ENCODE data around the gene ERGIC2.
"Not testable (repeated sequence)": the region's sequence is repeated elsewhere in the genome, so short reads cannot be mapped to it uniquely, and the experiment has no call there.

The ERGIC2 gene

DNA sequence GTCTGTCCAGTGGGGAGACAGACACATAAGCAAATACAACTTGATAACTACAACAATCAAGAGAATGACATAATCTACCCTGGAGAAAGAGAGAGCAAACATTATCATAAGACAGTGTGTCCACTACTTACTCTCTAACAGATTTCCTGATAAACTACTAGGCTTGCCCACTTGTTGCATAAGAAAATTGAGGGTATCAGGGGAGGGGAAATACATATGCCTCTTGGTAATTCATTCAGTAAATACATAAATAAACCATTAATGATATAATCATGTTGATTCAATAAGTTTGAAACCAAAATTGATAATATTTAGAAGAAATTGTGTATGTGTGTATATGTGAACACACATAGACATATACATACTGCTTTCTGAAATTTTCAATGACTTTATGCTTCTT lies 76.6 kb downstream of the ERGIC2 start:
- DNase-seq (ENCODE audit: low read depth in 1 of 2, low spot score in 1 of 2) = no peak

DNA sequence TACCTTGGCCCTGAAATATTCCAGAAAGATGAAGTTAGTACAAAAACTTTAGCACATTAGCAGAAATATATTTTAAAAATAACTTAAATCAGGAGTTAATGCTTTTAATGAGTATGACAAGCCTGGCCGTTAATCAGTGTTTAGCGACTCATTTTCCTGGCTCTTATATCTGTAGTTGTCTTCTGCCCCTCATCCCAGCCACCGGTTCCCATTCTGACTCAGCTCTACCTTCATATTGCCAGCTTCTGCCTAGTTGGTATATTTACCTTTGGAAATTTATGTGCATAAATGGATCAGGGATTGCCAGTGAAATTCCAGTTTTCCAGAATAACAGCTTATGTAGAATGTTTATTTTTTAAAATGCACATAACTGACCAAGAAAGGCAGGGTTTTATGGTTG lies 79.9 kb downstream of the ERGIC2 start:
- DNase-seq (ENCODE audit: low read depth in 1 of 2, low spot score in 1 of 2) = no peak

DNA sequence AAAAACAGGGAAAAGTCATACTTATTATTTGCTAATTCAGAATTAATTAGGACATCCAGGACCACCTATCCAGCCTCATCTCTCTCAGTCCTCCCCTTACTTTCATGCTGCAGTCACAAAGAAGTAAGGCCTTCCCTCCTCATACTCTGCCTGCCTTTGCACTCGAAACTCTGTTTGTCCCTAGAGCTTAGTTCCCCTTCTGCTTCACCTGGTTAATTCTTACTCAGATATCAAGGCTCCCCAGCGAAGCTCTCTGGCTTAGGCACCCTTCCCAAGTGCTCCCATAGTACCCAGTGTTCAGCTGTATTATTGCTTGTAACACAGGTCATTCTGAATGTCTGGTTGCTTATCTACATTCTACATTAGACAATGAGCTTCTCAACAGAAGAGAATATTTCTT lies 81.3 kb downstream of the ERGIC2 start:
- DNase-seq (ENCODE audit: low read depth in 1 of 2, low spot score in 1 of 2) = no peak

DNA sequence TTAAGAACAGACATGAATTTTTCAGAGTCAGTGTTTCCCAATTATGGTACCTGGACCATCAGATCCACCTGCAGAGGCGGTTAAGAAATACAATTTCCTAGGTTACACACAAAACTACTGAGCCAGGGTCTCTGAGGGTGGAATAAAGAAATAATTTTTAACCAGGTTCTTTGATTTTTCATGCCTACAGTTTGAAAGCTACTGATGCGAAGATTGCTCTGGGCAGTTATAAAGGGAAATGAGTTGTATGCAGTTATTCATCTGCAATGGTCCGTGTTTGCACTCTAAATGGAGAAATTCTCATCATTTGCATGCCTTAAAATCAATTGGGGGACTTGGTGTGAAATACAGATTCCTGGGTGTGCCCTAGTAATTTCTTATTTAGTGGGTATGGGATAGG lies 89.7 kb downstream of the ERGIC2 start:
- DNase-seq (ENCODE audit: low read depth in 1 of 2, low spot score in 1 of 2) = no peak

DNA sequence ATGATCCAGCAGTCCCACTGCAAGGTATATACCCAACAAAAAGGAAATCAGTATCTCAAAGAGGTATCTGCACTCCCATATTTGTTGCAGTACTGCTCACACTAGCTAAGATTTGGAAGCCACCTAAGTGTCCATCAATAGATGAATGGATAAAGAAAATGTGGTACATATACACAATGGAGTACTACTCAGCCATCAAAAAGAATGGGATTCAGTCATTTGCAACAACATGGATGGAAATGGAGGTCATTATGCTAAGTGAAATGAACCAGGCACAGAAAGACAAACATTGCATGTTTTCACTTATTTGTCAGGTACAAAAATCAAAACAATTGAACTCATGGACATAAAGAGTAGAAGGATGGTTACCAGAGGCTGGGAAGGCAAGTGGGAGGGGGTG lies 90.5 kb downstream of the ERGIC2 start:
- not testable (repeated sequence) for DNase-seq (ENCODE audit: low read depth in 1 of 2, low spot score in 1 of 2)

DNA sequence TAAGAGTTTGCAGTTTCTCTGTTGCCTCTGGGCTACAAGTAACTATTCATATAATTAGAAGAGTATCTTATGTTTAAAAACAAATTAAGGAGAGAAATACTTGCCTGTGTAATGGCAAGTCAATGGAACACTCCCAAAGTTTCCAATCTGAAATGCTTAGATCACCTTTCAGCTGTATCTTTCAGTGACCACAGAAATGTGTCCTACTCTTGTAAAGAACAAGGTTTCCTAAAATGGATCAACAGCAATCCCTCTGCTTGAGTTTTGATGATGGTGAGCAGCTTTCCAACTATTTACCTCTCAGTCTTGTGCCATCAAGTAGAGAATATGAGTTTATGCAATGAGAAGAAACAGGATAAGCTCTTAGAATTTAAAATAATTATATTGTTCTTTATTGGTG lies 92.9 kb downstream of the ERGIC2 start:
- DNase-seq (ENCODE audit: low read depth in 1 of 2, low spot score in 1 of 2) = no peak

DNA sequence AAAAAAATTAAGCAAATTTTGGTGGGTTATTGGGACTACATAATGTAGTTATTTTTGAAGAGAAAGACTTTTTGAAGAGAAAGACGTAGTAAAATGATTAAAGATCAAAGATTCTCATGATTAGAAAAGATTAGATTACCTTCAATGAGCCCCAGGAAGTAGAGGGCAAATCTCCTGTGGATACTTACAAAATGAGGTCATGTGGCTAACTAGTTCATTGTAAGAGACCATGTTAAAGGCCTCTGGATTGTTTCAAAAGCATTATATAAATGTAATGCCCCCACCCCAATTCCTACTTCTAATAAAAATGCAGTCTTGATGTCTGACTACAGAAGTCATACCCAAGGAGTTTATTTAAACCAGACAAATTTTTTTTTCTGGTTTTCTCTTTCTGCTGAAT lies 93.3 kb downstream of the ERGIC2 start:
- DNase-seq (ENCODE audit: low read depth in 1 of 2, low spot score in 1 of 2) = no peak

Data from activated T-helper 1 cell treated with anti-CD3 and anti-CD28 coated beads, Interleukin-2, amount 50 U/mL, for 16 hours (primary cell).